Thoracic aorta (tissue), 2 donors: ENCODE results near the gene TEX26. TPM values are rescaled to one million over a fixed set of nuclear protein-coding genes. Genes with fewer than 3 reads are reported as not detected.

Experiments
- ATAC-seq: fragments of 150-250 bp; one replicate; pipeline ENCODE4 v1.8.0; 2017; ENCODE audit warnings: low read depth; ENCODE audit not compliant: insufficient number of reproducible peaks, low FRiP score
- DNase-seq: peaks from one replicate; pipeline ENCODE4 v3.0.0-alpha.2; 2020; ENCODE audit warnings: low spot score
- H3K27ac ChIP-seq, 2 donors: fragments of 200-600 bp; sonication (generic); 1 replicate in 1 of 2; 2 replicates in 1 of 2; pipeline ENCODE4 v1.5.1; 2016; ENCODE audit warnings: mild to moderate bottlenecking in 2 of 2, moderate library complexity in 2 of 2
- H3K27me3 ChIP-seq: fragments of 200-600 bp; sonication (generic); replicated peaks from 2 replicates; pipeline ENCODE4 v1.6.0; 2016; ENCODE audit warnings: mild to moderate bottlenecking; ENCODE audit not compliant: insufficient read depth
- H3K36me3 ChIP-seq: fragments of 200-600 bp; sonication (generic); one replicate; pipeline ENCODE4 v1.5.1; 2016
- H3K4me1 ChIP-seq, 2 donors: fragments of 200-600 bp; sonication (generic); 1 replicate in 1 of 2; 2 replicates in 1 of 2; pipeline versions ENCODE4 v1.5.1 to v1.6.0; 2016; ENCODE audit warnings: low read depth in 2 of 2, mild to moderate bottlenecking in 1 of 2; ENCODE audit not compliant: control insufficient read depth in 1 of 2
- H3K4me3 ChIP-seq: fragments of 200-600 bp; sonication (generic); 2 replicates; pipeline ENCODE4 v1.5.1; 2016; ENCODE audit warnings: mild to moderate bottlenecking
- H3K9me3 ChIP-seq: fragments of 200-600 bp; sonication (generic); 2 replicates; pipeline ENCODE4 v1.5.1; 2016
- CTCF ChIP-seq: fragments of 200-600 bp; sonication (generic); IDR thresholded peaks from one replicate; pipeline ENCODE4 v1.5.1; 2019; ENCODE audit warnings: antibody characterized with exemption
- total RNA-seq, 2 donors: library from RNA; depleted of rRNA; stranded (reverse); fragments of >200 nt; gene quantifications; one replicate each; pipeline versions ENCODE4 v1.1.0 to v1.2.3, GENCODE V29; 2016

Gene TEX26
- total RNA-seq, 2 donors from 2014 or later, result not detected

GRCh38 chr13:30904043-30904442 is 28.4 kb upstream of the TEX26 start:
- no peak overlapping the region for H3K4me3 ChIP-seq
- ATAC-seq (no peak), DNase-seq (no peak)
- no peaks in the 10 kb centered on the region for H3K9me3 ChIP-seq
- H3K36me3 ChIP-seq, result no peaks in the 10 kb centered on the region
- H3K27me3 ChIP-seq, result no peaks in the 10 kb centered on the region
- TF ChIP-seq CTCF, result no peak
- peak overlapping the region in 1 of 2 donors; percentile 98 for H3K27ac ChIP-seq
- peaks cover 16 to 54% of the 10 kb centered on the region in 2 donors for H3K4me1 ChIP-seq

GRCh38 chr13:30905932-30906383 is 26.5 kb upstream of the TEX26 start, which contains the start of gene MEDAG:
TSS of gene MEDAG (plus strand) at chr13:30906271. CDS start at chr13:30906516, 245 bp downstream.
- H3K4me3 ChIP-seq, result peak within 1 kb of the TSS; percentile 88
- DNase-seq, result peak; percentile 92
- H3K9me3 ChIP-seq, result no peaks in the 10 kb centered on the region
- H3K4me1 ChIP-seq, result peaks cover 13 to 54% of the 10 kb centered on the region in 2 donors
- peak; percentile 89 for ATAC-seq
- TF ChIP-seq CTCF, result no peak
- H3K27me3 ChIP-seq, result no peaks in the 10 kb centered on the region
- H3K36me3 ChIP-seq, result no peaks in the 10 kb centered on the region
- H3K27ac ChIP-seq, result peak within 1 kb of the TSS; percentile 96 to 98

- TF ChIP-seq CTCF, result no peak
- Histone ChIP-seq H3K27ac (peak overlapping the region; percentile 96 to 98), H3K4me1 (peaks cover 14 to 54% of the 10 kb centered on the region in 2 donors), H3K4me3 (peak overlapping the region; percentile 88), H3K27me3 (no peaks in the 10 kb centered on the region), H3K36me3 (no peaks in the 10 kb centered on the region), H3K9me3 (no peaks in the 10 kb centered on the region)
- no peak for ATAC-seq
- no peak for DNase-seq
Measured at GRCh38 chr13:30906411-30907051, 25.9 kb upstream of the TEX26 start.

- no peak for DNase-seq
- H3K4me3 ChIP-seq, result peak overlapping the region; percentile 88
- peaks cover 3% of the 10 kb centered on the region for H3K36me3 ChIP-seq
- no peak for ATAC-seq
- no peaks in the 10 kb centered on the region for H3K9me3 ChIP-seq
- TF ChIP-seq CTCF, result no peak
- H3K27ac ChIP-seq, result peak overlapping the region; percentile 96 to 98
- H3K27me3 ChIP-seq, result no peaks in the 10 kb centered on the region
- H3K4me1 ChIP-seq, result peaks cover 14 to 59% of the 10 kb centered on the region in 2 donors
Measured at GRCh38 chr13:30907121-30907861, 25.2 kb upstream of the TEX26 start.

- Histone ChIP-seq H3K36me3 (peaks cover 3% of the 10 kb centered on the region), H3K27me3 (no peaks in the 10 kb centered on the region), H3K27ac (peak overlapping the region; percentile 96 to 98), H3K4me3 (peak overlapping the region; percentile 88), H3K9me3 (no peaks in the 10 kb centered on the region), H3K4me1 (peaks cover 16 to 71% of the 10 kb centered on the region in 2 donors)
- ATAC-seq (no peak), DNase-seq (no peak)
- TF ChIP-seq CTCF, result no peak
Measured at GRCh38 chr13:30908416-30908980, 24.0 kb upstream of the TEX26 start.
